Testis (tissue), 3 donors: Measurements from ENCODE around the gene CCDC149. TPM values are rescaled to one million over a fixed set of nuclear protein-coding genes. Genes with fewer than 3 reads are reported as not detected.

Experiments
- DNase-seq: peaks from one replicate; pipeline ENCODE4 v3.0.0-alpha.2; 2019
- H3K27ac ChIP-seq, 2 donors: fragments of 200-600 bp; sonication (generic); one replicate each; pipeline ENCODE4 v1.5.1; 2019
- H3K27me3 ChIP-seq: fragments of 200-600 bp; sonication (generic); one replicate; pipeline ENCODE4 v1.5.1; 2019
- H3K36me3 ChIP-seq: fragments of 200-600 bp; sonication (generic); one replicate; pipeline ENCODE4 v1.5.1; 2017; ENCODE audit warnings: low read depth; ENCODE audit errors: missing control alignments
- H3K4me1 ChIP-seq: fragments of 200-600 bp; sonication (generic); one replicate; pipeline ENCODE4 v1.5.1; 2019
- H3K4me3 ChIP-seq, 2 donors: fragments of 200-600 bp; sonication (generic); one replicate each; pipeline ENCODE4 v1.5.1; 2017 to 2019
- H3K9me3 ChIP-seq: fragments of 200-600 bp; sonication (generic); one replicate; pipeline ENCODE4 v1.5.1; 2017
- POLR2A ChIP-seq: fragments of 450-650 bp; IDR thresholded peaks from one replicate; pipeline ENCODE4 v1.6.1; 2017; ENCODE audit warnings: antibody characterized with exemption, mild to moderate bottlenecking, moderate library complexity
- WGBS, 2 donors: methylation state at CpG; one replicate each; pipeline ENCODE4 v1.1.5; 2018; 5-methylcytosine and 5-hydroxymethylcytosine counted together
- intact Hi-C: fragments of 100-400 bp; cut with DNase I; formaldehyde crosslinking; loops from one replicate; pipeline ENCODE4 v1.15.1; 2023; ENCODE audit warnings: low total_unique reads
- polyA plus RNA-seq: library from polyadenylated mRNA; stranded (reverse); fragments of 350-450 nt; fragmentation: Illumina TruSeq; extraction: RNeasy Lipid Tissue Mini Kit (QIAGEN cat#74804); gene quantifications from one replicate; pipeline ENCODE4 v1.2.3, GENCODE V29; 2014; ENCODE audit warnings: low read depth, low replicate concordance; ENCODE audit not compliant: insufficient read depth
- total RNA-seq, 2 donors: library from RNA; depleted of rRNA; stranded (reverse); fragments of >200 nt; gene quantifications; one replicate each; pipeline ENCODE4 v1.2.3, GENCODE V29; 2016
- TF ChIP-seq, protein P1 (sequence below), 3 experiments: fragments of 450-650 bp in 2 of 3; fragments of 200-600 bp in 1 of 3; sonication (generic) in 1 of 3; IDR thresholded peaks; one replicate each; pipeline ENCODE4 v1.5.1; 2016 to 2019; ENCODE audit warnings: antibody characterized with exemption in 3 of 3, mild to moderate bottlenecking in 2 of 3, moderate library complexity in 1 of 3

The CCDC149 gene
- total and polyA plus RNA-seq, 3 donors from 2014 or later, result 9.4 to 17.2 (median 12.6) TPM

DNA sequence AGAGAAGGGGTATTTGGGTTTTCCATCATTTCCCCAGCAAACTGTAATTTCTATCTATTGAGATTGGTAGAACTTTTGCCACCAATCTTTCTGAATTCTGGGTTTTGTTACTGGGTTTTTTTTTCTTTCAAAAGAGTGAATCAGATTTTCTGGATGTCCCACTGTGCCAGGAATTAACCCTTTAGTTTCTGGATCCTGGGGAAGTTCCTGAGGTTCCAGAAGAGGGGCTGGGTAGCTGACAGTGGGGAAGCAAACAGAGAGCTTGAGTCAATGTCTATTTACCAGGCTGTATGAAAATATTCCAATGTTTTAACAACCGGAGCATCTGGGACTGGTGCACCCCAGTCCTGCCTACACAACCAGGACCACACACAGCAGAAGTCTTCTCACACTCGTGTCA, 143.3 kb downstream of the CCDC149 start:
- no peaks in the 10 kb centered on the region for H3K9me3 ChIP-seq
- DNase-seq, result no peak
- TF ChIP-seq, protein P1, sequence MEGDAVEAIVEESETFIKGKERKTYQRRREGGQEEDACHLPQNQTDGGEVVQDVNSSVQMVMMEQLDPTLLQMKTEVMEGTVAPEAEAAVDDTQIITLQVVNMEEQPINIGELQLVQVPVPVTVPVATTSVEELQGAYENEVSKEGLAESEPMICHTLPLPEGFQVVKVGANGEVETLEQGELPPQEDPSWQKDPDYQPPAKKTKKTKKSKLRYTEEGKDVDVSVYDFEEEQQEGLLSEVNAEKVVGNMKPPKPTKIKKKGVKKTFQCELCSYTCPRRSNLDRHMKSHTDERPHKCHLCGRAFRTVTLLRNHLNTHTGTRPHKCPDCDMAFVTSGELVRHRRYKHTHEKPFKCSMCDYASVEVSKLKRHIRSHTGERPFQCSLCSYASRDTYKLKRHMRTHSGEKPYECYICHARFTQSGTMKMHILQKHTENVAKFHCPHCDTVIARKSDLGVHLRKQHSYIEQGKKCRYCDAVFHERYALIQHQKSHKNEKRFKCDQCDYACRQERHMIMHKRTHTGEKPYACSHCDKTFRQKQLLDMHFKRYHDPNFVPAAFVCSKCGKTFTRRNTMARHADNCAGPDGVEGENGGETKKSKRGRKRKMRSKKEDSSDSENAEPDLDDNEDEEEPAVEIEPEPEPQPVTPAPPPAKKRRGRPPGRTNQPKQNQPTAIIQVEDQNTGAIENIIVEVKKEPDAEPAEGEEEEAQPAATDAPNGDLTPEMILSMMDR (IDR thresholded peaks at IDR 0.05), result no peak
- TF ChIP-seq POLR2A, result no peak
- no peak overlapping the region for H3K27ac ChIP-seq
- WGBS, 2 donors, result 91 to 93% methylated on average over 2 of the region's 2 CpGs
- H3K4me3 ChIP-seq, result no peak overlapping the region
- intact Hi-C loops, result no loop called here
- no peaks in the 10 kb centered on the region for H3K36me3 ChIP-seq
- no peaks in the 10 kb centered on the region for H3K4me1 ChIP-seq
- H3K27me3 ChIP-seq, result no peaks in the 10 kb centered on the region

DNA sequence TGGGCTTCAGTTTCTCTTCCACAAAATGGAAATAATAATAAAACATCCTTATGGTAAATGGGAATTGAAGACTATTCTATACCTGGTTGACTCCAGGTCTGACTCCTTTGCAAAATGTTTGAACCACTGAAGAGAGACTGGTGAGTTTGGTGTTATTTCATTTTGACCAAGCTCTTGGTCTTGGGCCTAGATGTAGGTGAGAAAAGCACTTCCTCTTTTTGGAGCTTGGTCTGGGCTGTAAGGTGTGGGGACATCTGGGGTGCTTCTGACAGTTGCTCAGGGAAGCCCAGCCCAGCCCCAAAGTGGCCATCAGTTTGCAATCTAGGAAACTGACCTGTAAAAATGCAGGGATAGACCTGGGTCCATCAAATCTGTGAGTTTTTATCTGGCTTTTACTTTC, 144.2 kb downstream of the CCDC149 start:
- Histone ChIP-seq H3K36me3 (no peaks in the 10 kb centered on the region), H3K9me3 (no peaks in the 10 kb centered on the region), H3K27me3 (no peaks in the 10 kb centered on the region), H3K27ac (no peak overlapping the region), H3K4me1 (no peaks in the 10 kb centered on the region), H3K4me3 (no peak overlapping the region)
- intact Hi-C loops, result no loop called here
- DNase-seq, result no peak
- TF ChIP-seq, protein P1 (IDR thresholded peaks at IDR 0.05), result no peak
- TF ChIP-seq POLR2A, result no peak

DNA sequence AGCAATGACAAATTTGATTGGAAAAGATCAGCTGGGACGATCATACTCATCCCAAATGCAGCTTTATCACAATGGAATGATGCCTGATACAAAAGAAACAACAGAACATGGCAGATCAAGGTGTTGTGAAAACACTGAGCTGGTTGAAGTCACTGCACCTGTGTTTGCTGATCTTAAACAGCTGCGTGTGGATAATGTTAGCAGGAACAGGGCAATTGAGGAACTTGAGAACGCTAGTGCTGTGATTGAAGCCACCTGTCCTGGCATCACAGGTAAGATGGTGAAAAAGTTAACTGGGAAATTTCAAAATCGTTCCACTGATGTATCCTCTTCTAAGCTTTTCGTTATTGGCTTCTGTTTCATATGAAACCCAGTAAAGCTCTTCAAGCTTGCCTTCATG, 144.8 kb downstream of the CCDC149 start:
- no peak for DNase-seq
- 90 to 91% methylated on average over 5 of the region's 5 CpGs for WGBS, 2 donors

DNA sequence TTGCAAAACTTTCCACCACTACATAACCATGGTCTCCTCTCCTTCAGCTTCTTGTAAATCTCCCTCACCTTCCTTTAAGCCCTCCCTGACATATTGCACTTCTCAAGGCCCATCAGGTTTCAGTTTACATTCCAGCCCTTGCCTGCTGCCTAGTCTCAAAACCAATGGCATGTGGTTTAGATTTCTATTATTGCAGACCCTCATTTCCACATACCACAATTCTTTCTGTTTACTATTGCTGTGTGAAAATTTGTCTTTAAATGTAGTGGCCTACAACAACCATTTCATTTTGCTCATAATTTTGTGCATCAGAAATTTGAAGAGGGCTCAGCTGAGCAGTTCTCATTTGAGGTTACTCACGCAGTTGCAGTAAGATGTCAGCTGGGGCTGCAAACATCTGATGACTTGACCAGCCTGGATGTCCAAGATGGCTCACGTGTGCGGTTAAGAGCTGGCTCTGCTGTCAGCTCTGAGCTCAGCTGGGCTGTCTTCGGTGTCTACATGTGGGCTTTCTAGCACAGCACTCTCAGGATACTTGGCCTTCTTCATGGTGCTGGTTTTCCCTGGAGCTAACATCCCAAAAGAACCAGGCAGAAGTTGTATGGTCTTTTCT, 147.4 kb downstream of the CCDC149 start:
- Histone ChIP-seq H3K36me3 (no peaks in the 10 kb centered on the region), H3K4me3 (no peak overlapping the region), H3K27me3 (no peaks in the 10 kb centered on the region), H3K9me3 (no peaks in the 10 kb centered on the region), H3K27ac (no peak overlapping the region), H3K4me1 (no peaks in the 10 kb centered on the region)
- WGBS, 2 donors, result 90 to 93% methylated on average over 4 of the region's 4 CpGs
- TF ChIP-seq, protein P1 (IDR thresholded peaks at IDR 0.05), result no peak
- no peak for TF ChIP-seq POLR2A
- no peak for DNase-seq
- intact Hi-C loops, result no loop called here

More for the DNA sequence above, 144.8 kb downstream of the CCDC149 start:
- intact Hi-C loops, result no loop called here
- Histone ChIP-seq H3K4me3 (no peak overlapping the region), H3K4me1 (no peaks in the 10 kb centered on the region), H3K9me3 (no peaks in the 10 kb centered on the region), H3K36me3 (no peaks in the 10 kb centered on the region), H3K27ac (no peak overlapping the region), H3K27me3 (no peaks in the 10 kb centered on the region)
- no peak for TF ChIP-seq POLR2A
- TF ChIP-seq, protein P1 (IDR thresholded peaks at IDR 0.05), result no peak

DNA sequence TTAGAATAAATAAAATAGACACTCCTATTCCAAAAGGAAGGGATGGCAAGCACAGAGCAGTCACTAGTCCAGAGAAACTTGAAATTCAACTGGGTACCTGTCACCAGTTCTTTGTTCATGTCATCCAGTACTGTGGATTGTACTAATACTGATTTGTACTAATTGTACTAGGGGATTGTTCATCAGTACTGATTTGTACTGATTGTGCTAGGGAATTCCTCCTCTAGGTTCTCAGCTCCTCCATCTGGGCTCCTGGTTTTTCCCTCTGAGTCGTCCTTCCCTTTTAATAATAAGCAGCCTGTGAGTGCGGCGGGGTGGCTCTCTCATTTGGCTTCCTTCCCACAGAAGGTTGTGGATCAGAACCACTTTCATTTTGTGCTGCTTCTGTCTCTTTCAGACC, 148.5 kb downstream of the CCDC149 start:
- no peak overlapping the region for H3K27ac ChIP-seq
- H3K36me3 ChIP-seq, result no peaks in the 10 kb centered on the region
- no peak for TF ChIP-seq POLR2A
- TF ChIP-seq, protein P1 (IDR thresholded peaks at IDR 0.05), result no peak

More for the DNA sequence above, 148.5 kb downstream of the CCDC149 start:
- H3K4me1 ChIP-seq, result no peaks in the 10 kb centered on the region
- H3K9me3 ChIP-seq, result no peaks in the 10 kb centered on the region
- H3K27me3 ChIP-seq, result no peaks in the 10 kb centered on the region
- WGBS, 2 donors, result 79 to 82% methylated on average over 3 of the region's 3 CpGs
- no peak for DNase-seq
- intact Hi-C loops, result no loop called here
- H3K4me3 ChIP-seq, result no peak overlapping the region
